ENCODE data around the gene MMP28. TPM values are rescaled to one million over a fixed set of nuclear protein-coding genes. Genes with fewer than 3 reads are reported as not detected.

MMP28 gene
- total and polyA plus RNA-seq, 2 donors (not counting 1 experiment from before 2014, with no cell fraction given): 1.1 to 4.6 TPM

DNA sequence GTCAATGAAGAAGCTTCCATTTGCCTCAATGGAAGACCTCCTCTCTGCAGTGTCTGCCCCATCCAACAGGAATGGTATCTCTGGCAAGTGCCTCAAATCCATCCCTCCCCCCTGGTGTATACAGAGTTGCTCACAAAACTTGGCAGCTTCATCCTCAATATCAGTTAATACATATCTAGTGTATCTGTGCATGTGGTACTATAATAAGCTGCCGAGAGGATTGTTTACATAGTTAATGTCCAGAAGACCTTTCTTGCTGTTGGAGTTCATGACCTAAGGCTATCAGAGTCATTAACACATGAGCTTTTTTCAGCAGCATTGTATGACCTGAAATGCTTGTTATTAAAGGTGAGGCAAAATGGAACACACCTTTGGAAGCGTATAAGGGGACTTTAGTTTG is 78.0 kb downstream of the MMP28 start:
- Histone ChIP-seq H3K27ac (ENCODE audit: insufficient read depth, low read length) (no peak overlapping the region), H3K4me3 (replicated peaks in 1 of 4; ENCODE audit: control extremely low read depth in 1 of 4, insufficient read depth in 1 of 4, low read depth in 3 of 4, low read length in 4 of 4) (no peak overlapping the region), H3K4me2 (ENCODE audit: extremely low read depth, insufficient read depth, low read length) (no peak overlapping the region), H3K27me3 (ENCODE audit: control insufficient read depth, insufficient read depth, low read length) (no peaks in the 10 kb centered on the region), H3K9me3 (ENCODE audit: control insufficient read depth, insufficient read depth, low read depth, low read length) (no peaks in the 10 kb centered on the region), H3K79me2 (ENCODE audit: control insufficient read depth, insufficient read depth, low read length) (no peaks in the 10 kb centered on the region), H2AFZ (ENCODE audit: low read length) (no peak overlapping the region), H3K36me3 (ENCODE audit: control insufficient read depth, insufficient read depth, low read length) (peaks cover 2% of the 10 kb centered on the region), H3K9ac (ENCODE audit: insufficient read depth, low read length) (no peak overlapping the region), H4K20me1 (ENCODE audit: control insufficient read depth, extremely low read depth, insufficient read depth, low read length) (no peaks in the 10 kb centered on the region), H3K4me1 (ENCODE audit: control insufficient read depth, extremely low read depth, insufficient read depth, low read length) (peaks cover 5% of the 10 kb centered on the region)
- TF ChIP-seq, protein P1, sequence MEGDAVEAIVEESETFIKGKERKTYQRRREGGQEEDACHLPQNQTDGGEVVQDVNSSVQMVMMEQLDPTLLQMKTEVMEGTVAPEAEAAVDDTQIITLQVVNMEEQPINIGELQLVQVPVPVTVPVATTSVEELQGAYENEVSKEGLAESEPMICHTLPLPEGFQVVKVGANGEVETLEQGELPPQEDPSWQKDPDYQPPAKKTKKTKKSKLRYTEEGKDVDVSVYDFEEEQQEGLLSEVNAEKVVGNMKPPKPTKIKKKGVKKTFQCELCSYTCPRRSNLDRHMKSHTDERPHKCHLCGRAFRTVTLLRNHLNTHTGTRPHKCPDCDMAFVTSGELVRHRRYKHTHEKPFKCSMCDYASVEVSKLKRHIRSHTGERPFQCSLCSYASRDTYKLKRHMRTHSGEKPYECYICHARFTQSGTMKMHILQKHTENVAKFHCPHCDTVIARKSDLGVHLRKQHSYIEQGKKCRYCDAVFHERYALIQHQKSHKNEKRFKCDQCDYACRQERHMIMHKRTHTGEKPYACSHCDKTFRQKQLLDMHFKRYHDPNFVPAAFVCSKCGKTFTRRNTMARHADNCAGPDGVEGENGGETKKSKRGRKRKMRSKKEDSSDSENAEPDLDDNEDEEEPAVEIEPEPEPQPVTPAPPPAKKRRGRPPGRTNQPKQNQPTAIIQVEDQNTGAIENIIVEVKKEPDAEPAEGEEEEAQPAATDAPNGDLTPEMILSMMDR (conservative IDR thresholded peaks at IDR 0.05 in 1 of 2, IDR thresholded peaks at IDR 0.05 in 1 of 2; ENCODE audit: low read depth in 1 of 2, low read length in 2 of 2): no peak
- TF ChIP-seq EZH2 (IDR thresholded peaks at IDR 0.05; ENCODE audit: low read length, missing control alignments): no peak
- DNase-seq (ENCODE audit: low read depth in 2 of 2): peak in 1 of 2 donors; percentile 26

DNA sequence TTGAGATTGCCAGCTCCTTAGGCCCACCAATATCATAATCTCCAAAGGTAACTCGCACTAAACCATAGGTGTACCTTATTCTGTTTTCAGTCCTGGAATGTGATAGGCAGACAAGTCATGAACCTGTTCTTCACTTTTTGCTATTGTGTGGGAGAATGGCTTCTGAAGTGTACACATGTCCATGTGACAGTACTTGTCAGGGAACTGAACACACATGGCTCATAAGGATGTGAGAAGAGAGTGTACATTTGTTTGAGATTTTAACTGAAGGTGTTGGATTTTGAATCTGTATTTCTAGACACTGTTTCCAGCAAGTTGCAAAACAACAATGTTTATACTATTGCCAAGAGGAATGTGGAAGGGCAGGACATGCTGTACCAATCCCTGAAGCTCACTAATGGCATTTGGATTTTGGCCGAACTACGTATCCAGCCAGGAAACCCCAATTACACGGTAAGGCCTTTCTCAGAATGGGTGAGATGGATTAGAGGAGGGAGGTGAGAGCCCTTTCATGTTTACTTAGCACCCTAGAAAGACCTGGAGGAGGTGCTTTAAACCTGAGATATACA is 78.5 kb downstream of the MMP28 start:
- Histone ChIP-seq H4K20me1 (ENCODE audit: control insufficient read depth, extremely low read depth, insufficient read depth, low read length) (no peaks in the 10 kb centered on the region), H3K27me3 (ENCODE audit: control insufficient read depth, insufficient read depth, low read length) (no peaks in the 10 kb centered on the region), H3K4me2 (ENCODE audit: extremely low read depth, insufficient read depth, low read length) (no peak overlapping the region), H2AFZ (ENCODE audit: low read length) (no peak overlapping the region), H3K9ac (ENCODE audit: insufficient read depth, low read length) (no peak overlapping the region), H3K4me1 (ENCODE audit: control insufficient read depth, extremely low read depth, insufficient read depth, low read length) (peaks cover 5% of the 10 kb centered on the region), H3K36me3 (ENCODE audit: control insufficient read depth, insufficient read depth, low read length) (peaks cover 2% of the 10 kb centered on the region), H3K27ac (ENCODE audit: insufficient read depth, low read length) (no peak overlapping the region), H3K79me2 (ENCODE audit: control insufficient read depth, insufficient read depth, low read length) (no peaks in the 10 kb centered on the region), H3K4me3 (replicated peaks in 1 of 4; ENCODE audit: control extremely low read depth in 1 of 4, insufficient read depth in 1 of 4, low read depth in 3 of 4, low read length in 4 of 4) (no peak overlapping the region), H3K9me3 (ENCODE audit: control insufficient read depth, insufficient read depth, low read depth, low read length) (no peaks in the 10 kb centered on the region)
- TF ChIP-seq EZH2 (IDR thresholded peaks at IDR 0.05; ENCODE audit: low read length, missing control alignments): no peak
- TF ChIP-seq, protein P1 (conservative IDR thresholded peaks at IDR 0.05 in 1 of 2, IDR thresholded peaks at IDR 0.05 in 1 of 2; ENCODE audit: low read depth in 1 of 2, low read length in 2 of 2): no peak
- DNase-seq (ENCODE audit: low read depth in 2 of 2): peak; percentile 59 to 72

DNA sequence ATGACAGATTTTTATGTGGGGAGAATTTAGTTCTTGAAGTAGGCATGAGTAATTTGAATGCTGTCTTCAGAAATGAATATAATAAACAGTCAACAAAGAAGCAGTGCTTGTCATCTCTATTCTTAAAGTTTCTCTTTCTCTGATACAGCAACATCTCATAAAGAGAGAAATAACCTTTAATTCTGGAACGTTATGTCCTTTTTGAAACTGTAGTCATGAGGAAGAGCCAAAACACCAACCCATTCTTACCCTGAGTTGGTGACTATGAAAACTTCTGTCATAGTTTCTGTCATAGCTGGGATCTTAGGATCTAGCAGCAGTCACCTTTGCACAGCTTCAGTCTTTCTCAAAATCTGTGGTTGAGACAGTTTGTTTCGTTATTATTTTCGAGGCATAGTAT is 79.3 kb downstream of the MMP28 start:
- no peak overlapping the region for H3K9ac ChIP-seq (ENCODE audit: insufficient read depth, low read length)
- no peaks in the 10 kb centered on the region for H3K27me3 ChIP-seq (ENCODE audit: control insufficient read depth, insufficient read depth, low read length)
- H4K20me1 ChIP-seq (ENCODE audit: control insufficient read depth, extremely low read depth, insufficient read depth, low read length): no peaks in the 10 kb centered on the region
- TF ChIP-seq, protein P1 (conservative IDR thresholded peaks at IDR 0.05 in 1 of 2, IDR thresholded peaks at IDR 0.05 in 1 of 2; ENCODE audit: low read depth in 1 of 2, low read length in 2 of 2): no peak
- TF ChIP-seq EZH2 (IDR thresholded peaks at IDR 0.05; ENCODE audit: low read length, missing control alignments): no peak
- peaks cover 5% of the 10 kb centered on the region for H3K4me1 ChIP-seq (ENCODE audit: control insufficient read depth, extremely low read depth, insufficient read depth, low read length)
- H2AFZ ChIP-seq (ENCODE audit: low read length): no peak overlapping the region
- no peak for DNase-seq (ENCODE audit: low read depth in 2 of 2)
- no peak overlapping the region for H3K4me2 ChIP-seq (ENCODE audit: extremely low read depth, insufficient read depth, low read length)
- H3K36me3 ChIP-seq (ENCODE audit: control insufficient read depth, insufficient read depth, low read length): peaks cover 2% of the 10 kb centered on the region
- H3K79me2 ChIP-seq (ENCODE audit: control insufficient read depth, insufficient read depth, low read length): no peaks in the 10 kb centered on the region
- H3K27ac ChIP-seq (ENCODE audit: insufficient read depth, low read length): no peak overlapping the region
- H3K9me3 ChIP-seq (ENCODE audit: control insufficient read depth, insufficient read depth, low read depth, low read length): no peaks in the 10 kb centered on the region
- H3K4me3 ChIP-seq (replicated peaks in 1 of 4; ENCODE audit: control extremely low read depth in 1 of 4, insufficient read depth in 1 of 4, low read depth in 3 of 4, low read length in 4 of 4): no peak overlapping the region

Other genes starting within 250 kb of the MMP28 start
- not detected in 2 replicates for gene SLFN14, start 234.8 kb downstream of the MMP28 start, total RNA-seq
- not detected in 2 replicates for gene SLFN14, start 234.8 kb downstream of the MMP28 start, polyA plus RNA-seq
- 6.2 and 7.1 TPM in 2 replicates for gene PEX12, start 217.1 kb downstream of the MMP28 start, total RNA-seq
- gene PEX12, start 217.1 kb downstream of the MMP28 start, polyA plus RNA-seq: 9.5 and 9.7 TPM in 2 replicates
- gene AP2B1, start 208.3 kb downstream of the MMP28 start, total RNA-seq: 61.6 and 109 TPM in 2 replicates
- 226 and 236 TPM in 2 replicates for gene AP2B1, start 208.3 kb downstream of the MMP28 start, polyA plus RNA-seq
- gene RASL10B, start 64.0 kb downstream of the MMP28 start, total RNA-seq: 1.5 and 4.1 TPM in 2 replicates
- 0.44 and 0.78 TPM in 2 replicates for gene RASL10B, start 64.0 kb downstream of the MMP28 start, polyA plus RNA-seq
- gene GAS2L2, start 42.4 kb downstream of the MMP28 start, total RNA-seq: not detected in 2 replicates
- gene GAS2L2, start 42.4 kb downstream of the MMP28 start, polyA plus RNA-seq: not detected in 2 replicates
- not detected in 2 replicates for gene C17orf50, start 34.8 kb downstream of the MMP28 start, total RNA-seq
- not detected in 2 replicates for gene C17orf50, start 34.8 kb downstream of the MMP28 start, polyA plus RNA-seq
- gene TAF15, start 13.8 kb upstream of the MMP28 start, total RNA-seq: 57.8 and 84.1 TPM in 2 replicates
- 22.9 and 30.5 TPM in 2 replicates for gene TAF15, start 13.8 kb upstream of the MMP28 start, polyA plus RNA-seq
- not detected in 2 replicates for gene HEATR9, start 73.2 kb upstream of the MMP28 start, total RNA-seq
- not detected in 2 replicates for gene HEATR9, start 73.2 kb upstream of the MMP28 start, polyA plus RNA-seq
- gene CCL5, start 84.7 kb upstream of the MMP28 start, total RNA-seq: not detected in 2 replicates
- gene CCL5, start 84.7 kb upstream of the MMP28 start, polyA plus RNA-seq: 0.03 and 0.07 TPM in 2 replicates
- gene RDM1, start 135.1 kb upstream of the MMP28 start, total RNA-seq: under 0.01 and 0.83 TPM in 2 replicates
- gene RDM1, start 135.1 kb upstream of the MMP28 start, polyA plus RNA-seq: 0.48 and 0.75 TPM in 2 replicates
- gene LYZL6, start 148.1 kb upstream of the MMP28 start, total RNA-seq: not detected in 2 replicates
- gene LYZL6, start 148.1 kb upstream of the MMP28 start, polyA plus RNA-seq: not detected in 2 replicates
- not detected in 2 replicates for gene CCL16, start 185.9 kb upstream of the MMP28 start, total RNA-seq
- gene CCL16, start 185.9 kb upstream of the MMP28 start, polyA plus RNA-seq: not detected in 2 replicates
- not detected in 2 replicates for gene CCL14, start 191.1 kb upstream of the MMP28 start, total RNA-seq
- not detected in 2 replicates for gene CCL14, start 191.1 kb upstream of the MMP28 start, polyA plus RNA-seq
- gene CCL15, start 205.9 kb upstream of the MMP28 start, total RNA-seq: not detected in 2 replicates
- gene CCL15, start 205.9 kb upstream of the MMP28 start, polyA plus RNA-seq: not detected in 2 replicates
- gene CCL23, start 222.3 kb upstream of the MMP28 start, total RNA-seq: not detected in 2 replicates
- not detected in 2 replicates for gene CCL23, start 222.3 kb upstream of the MMP28 start, polyA plus RNA-seq